Lower lobe of right lung (tissue), 2 donors: ENCODE results near the gene ZC3HAV1L. TPM values are rescaled to one million over a fixed set of nuclear protein-coding genes. Genes with fewer than 3 reads are reported as not detected.

ENCODE experiments used
- ATAC-seq, 2 donors: fragments of 200-7000 bp; cut with Tn5 transposase; one replicate each; pipeline ENCODE4 v1.9.1; 2020 to 2022; ENCODE audit warnings: mild to moderate bottlenecking in 2 of 2, moderate library complexity in 2 of 2
- DNase-seq: peaks from one replicate; pipeline ENCODE4 v3.0.0-alpha.2; 2020
- H3K27ac ChIP-seq: fragments of 200-600 bp; one replicate; pipeline ENCODE4 v1.8.0; 2022
- H3K27me3 ChIP-seq: fragments of 200-600 bp; one replicate; pipeline ENCODE4 v1.8.0; 2022; ENCODE audit warnings: low read depth
- H3K36me3 ChIP-seq: fragments of 200-600 bp; one replicate; pipeline ENCODE4 v1.8.0; 2022; ENCODE audit warnings: mild to moderate bottlenecking
- H3K4me1 ChIP-seq: fragments of 200-600 bp; one replicate; pipeline ENCODE4 v1.8.0; 2022
- H3K4me3 ChIP-seq: fragments of 200-600 bp; one replicate; pipeline ENCODE4 v1.8.0; 2022; ENCODE audit warnings: mild to moderate bottlenecking
- H3K9me3 ChIP-seq: fragments of 200-600 bp; one replicate; pipeline ENCODE4 v1.8.0; 2022
- intact Hi-C: fragments of 100-400 bp; cut with DNase I; formaldehyde crosslinking; loops from one replicate; pipeline ENCODE4 v1.11.0; 2022
- long read RNA-seq: library from polyadenylated mRNA; unstranded; transcript quantifications from one replicate; pipeline ENCODE4 v2.0.0, GENCODE V29; 2021
- total RNA-seq: library from RNA; stranded (reverse); fragmentation: NEBNext Ultra II Directional; extraction: Animal tissue kit (Norgen Biotek cat#: 25700); gene quantifications from one replicate; pipeline ENCODE4 v1.2.1, GENCODE V29; 2021
- TF ChIP-seq, protein P1 (sequence below): fragments of 200-600 bp; IDR thresholded peaks from one replicate; pipeline ENCODE4 v1.8.0; 2022; ENCODE audit warnings: antibody characterized with exemption, mild to moderate bottlenecking
- donor health status: DM: no; HTN: yes; CAD: no; lungs with severe emphysema.

Gene ZC3HAV1L, protein sequence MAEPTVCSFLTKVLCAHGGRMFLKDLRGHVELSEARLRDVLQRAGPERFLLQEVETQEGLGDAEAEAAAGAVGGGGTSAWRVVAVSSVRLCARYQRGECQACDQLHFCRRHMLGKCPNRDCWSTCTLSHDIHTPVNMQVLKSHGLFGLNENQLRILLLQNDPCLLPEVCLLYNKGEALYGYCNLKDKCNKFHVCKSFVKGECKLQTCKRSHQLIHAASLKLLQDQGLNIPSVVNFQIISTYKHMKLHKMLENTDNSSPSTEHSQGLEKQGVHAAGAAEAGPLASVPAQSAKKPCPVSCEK
- total RNA-seq, result 7.1 TPM
- long read RNA-seq, partial matches to known transcripts, result 0 of 1 reads
- long read RNA-seq, other reads (novel, unspliced or antisense), result 1 of 1 reads

DNA sequence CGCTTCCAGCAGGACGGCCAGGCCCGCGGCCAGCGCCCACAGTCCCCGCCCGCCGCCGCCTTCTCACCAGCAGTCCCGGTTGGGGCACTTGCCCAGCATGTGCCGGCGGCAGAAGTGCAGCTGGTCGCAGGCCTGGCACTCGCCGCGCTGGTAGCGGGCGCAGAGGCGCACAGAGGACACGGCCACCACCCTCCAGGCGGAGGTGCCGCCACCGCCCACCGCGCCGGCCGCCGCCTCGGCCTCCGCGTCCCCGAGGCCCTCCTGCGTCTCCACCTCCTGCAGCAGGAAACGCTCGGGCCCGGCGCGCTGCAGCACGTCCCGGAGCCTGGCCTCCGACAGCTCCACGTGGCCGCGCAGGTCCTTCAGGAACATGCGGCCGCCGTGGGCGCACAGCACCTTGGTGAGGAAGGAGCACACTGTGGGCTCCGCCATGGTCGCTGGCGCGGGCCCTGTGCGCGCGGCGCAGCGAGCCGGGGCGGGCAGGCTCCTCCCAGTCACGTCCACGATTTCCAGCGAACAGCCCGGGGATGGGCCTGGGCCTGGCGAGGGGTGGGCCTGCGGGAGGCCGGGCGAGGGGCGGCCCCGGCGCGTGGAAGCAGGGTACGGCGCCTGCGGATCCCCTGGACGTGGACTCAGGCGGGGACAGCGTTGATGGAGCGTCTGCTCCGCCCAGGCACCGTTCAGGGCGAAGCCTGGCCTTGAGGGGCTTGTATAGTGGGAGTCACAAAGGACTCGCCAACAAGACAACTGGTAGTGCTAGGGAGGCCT lies at the start of gene ZC3HAV1L:
ZC3HAV1L (minus strand) TSS at position 457 of the 768 bp plus-strand sequence; CDS start at position 432, 25 bp downstream.
- ATAC-seq, result peak; percentile 90 to 91
- TF ChIP-seq, protein P1, sequence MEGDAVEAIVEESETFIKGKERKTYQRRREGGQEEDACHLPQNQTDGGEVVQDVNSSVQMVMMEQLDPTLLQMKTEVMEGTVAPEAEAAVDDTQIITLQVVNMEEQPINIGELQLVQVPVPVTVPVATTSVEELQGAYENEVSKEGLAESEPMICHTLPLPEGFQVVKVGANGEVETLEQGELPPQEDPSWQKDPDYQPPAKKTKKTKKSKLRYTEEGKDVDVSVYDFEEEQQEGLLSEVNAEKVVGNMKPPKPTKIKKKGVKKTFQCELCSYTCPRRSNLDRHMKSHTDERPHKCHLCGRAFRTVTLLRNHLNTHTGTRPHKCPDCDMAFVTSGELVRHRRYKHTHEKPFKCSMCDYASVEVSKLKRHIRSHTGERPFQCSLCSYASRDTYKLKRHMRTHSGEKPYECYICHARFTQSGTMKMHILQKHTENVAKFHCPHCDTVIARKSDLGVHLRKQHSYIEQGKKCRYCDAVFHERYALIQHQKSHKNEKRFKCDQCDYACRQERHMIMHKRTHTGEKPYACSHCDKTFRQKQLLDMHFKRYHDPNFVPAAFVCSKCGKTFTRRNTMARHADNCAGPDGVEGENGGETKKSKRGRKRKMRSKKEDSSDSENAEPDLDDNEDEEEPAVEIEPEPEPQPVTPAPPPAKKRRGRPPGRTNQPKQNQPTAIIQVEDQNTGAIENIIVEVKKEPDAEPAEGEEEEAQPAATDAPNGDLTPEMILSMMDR, result no peak

DNA sequence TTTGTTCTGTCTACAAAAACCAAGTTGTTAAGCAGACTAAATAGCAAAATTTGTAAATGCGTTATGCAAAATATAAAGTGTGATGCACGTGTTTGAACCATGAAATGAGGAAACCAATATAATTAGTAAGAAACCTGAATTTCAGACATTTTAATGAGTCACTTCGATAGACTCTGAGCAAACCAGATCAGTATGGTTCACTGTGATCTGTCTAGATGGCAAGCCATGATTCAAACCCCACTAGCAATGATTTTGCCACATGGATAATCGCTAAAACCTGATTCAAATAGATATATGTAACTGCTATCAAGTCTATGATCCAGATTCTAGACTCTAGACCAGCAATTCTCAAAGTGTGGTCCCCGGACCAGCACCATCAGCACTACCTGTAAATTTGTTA lies 48.9 kb upstream of the ZC3HAV1L start:
- intact Hi-C loops, result no loop called here
- ATAC-seq (no peak), DNase-seq (no peak)
- Histone ChIP-seq H3K27ac (no peak overlapping the region), H3K4me1 (no peaks in the 10 kb centered on the region), H3K36me3 (peaks cover 100% of the 10 kb centered on the region), H3K27me3 (no peaks in the 10 kb centered on the region), H3K9me3 (no peaks in the 10 kb centered on the region), H3K4me3 (no peak overlapping the region)
- TF ChIP-seq, protein P1, result no peak

More for the DNA sequence above, at the start of gene ZC3HAV1L:
- Histone ChIP-seq H3K36me3 (peaks cover 8% of the 10 kb centered on the region), H3K4me1 (peaks cover 13% of the 10 kb centered on the region), H3K4me3 (peak within 1 kb of the TSS; percentile 86), H3K27me3 (no peaks in the 10 kb centered on the region), H3K9me3 (no peaks in the 10 kb centered on the region), H3K27ac (peak within 1 kb of the TSS; percentile 79)
- intact Hi-C loops, result no loop called here
- peak; percentile 66 for DNase-seq

DNA sequence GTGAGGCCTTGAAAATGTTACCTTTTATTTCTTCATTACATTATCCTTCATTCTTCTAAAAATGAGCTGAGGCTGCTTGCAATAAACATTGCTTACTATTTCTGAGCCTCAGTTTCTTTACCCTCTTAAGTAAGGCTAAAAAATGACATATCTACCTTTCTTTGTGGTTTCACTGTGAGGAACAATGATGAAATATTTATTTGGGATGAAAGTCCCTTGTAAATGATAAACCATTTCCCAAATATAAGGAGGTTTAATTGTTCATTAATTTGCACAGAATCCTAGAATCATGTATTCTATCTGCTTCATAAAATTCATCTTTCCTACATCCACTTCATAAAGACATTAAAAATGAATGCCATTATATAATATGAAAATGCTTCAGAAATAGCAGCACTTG lies 45.7 kb upstream of the ZC3HAV1L start:
- TF ChIP-seq, protein P1, result no peak
- ATAC-seq (no peak), DNase-seq (no peak)
- intact Hi-C loops, result no loop called here
- Histone ChIP-seq H3K36me3 (peaks cover 100% of the 10 kb centered on the region), H3K4me1 (peaks cover 8% of the 10 kb centered on the region), H3K27me3 (no peaks in the 10 kb centered on the region), H3K4me3 (no peak overlapping the region), H3K9me3 (no peaks in the 10 kb centered on the region), H3K27ac (no peak overlapping the region)

DNA sequence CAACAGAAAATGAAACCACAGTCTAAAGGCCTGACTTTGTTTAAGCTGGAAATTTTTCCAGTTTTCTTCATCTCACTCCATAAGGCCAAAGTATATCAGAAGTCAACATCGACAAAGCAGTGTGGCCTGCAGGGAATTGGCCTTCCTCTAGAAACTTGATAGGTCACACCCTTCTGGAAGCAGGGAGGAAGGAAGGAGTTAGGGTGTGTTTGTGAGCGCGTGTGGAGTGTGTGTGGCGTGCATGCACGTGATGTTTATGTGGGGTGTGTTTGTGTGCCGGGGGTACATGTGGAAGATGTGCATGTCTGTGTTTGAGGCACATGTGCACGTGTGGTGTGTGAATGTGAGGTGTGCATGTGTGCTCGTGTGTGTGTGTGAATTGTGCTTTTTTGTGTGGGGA lies 45.1 kb upstream of the ZC3HAV1L start:
- Histone ChIP-seq H3K36me3 (peaks cover 100% of the 10 kb centered on the region), H3K4me1 (peaks cover 8% of the 10 kb centered on the region)
- TF ChIP-seq, protein P1, result no peak

DNA sequence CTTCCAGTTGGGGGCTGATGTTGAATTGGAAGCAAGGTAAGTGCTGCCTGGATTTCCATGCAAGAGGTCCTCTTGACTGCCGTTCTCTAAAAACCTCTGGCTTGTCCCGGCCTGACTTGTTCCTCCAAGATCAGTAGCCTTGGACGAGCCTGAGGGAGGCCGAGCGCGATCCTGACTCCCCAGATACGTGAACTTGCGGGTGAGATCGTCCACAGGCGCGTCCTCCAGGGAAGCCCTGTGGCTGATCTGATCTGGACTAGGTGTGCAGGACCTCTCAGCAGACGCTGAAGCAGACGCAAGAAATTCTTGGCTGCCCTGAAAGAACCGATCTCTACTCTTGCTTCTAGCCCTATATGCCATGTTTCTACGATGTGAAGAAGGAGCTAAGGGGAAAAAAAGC lies 44.0 kb upstream of the ZC3HAV1L start:
- no peak for ATAC-seq
- H3K36me3 ChIP-seq, result peaks cover 98% of the 10 kb centered on the region

More for the DNA sequence above, 45.1 kb upstream of the ZC3HAV1L start:
- Histone ChIP-seq H3K4me3 (no peak overlapping the region), H3K9me3 (no peaks in the 10 kb centered on the region), H3K27ac (no peak overlapping the region), H3K27me3 (no peaks in the 10 kb centered on the region)
- DNase-seq (no peak), ATAC-seq (no peak)
- intact Hi-C loops, result no loop called here

More for the DNA sequence above, 44.0 kb upstream of the ZC3HAV1L start:
- Histone ChIP-seq H3K4me1 (peaks cover 10% of the 10 kb centered on the region), H3K27ac (no peak overlapping the region), H3K9me3 (no peaks in the 10 kb centered on the region), H3K4me3 (no peak overlapping the region), H3K27me3 (no peaks in the 10 kb centered on the region)
- intact Hi-C loops, result no loop called here
- TF ChIP-seq, protein P1, result no peak
- no peak for DNase-seq
